Measurements from ENCODE around the gene MT3. TPM values are rescaled to one million over a fixed set of nuclear protein-coding genes. Genes with fewer than 3 reads are reported as not detected.
A peak's percentile ranks its signal among the peaks of the same experiment; 100 is the strongest.

Gene MT3
- total RNA-seq (2014; rRNA removed; shearing (Covaris generic)) = not detected in 2 replicates

GRCh38 chr16:56589141-56590039, at the start of gene MT3:
MT3 (plus strand) TSS chr16:56589528; CDS start chr16:56589591, 63 bp downstream.
- peak; percentile 49 for DNase-seq (ENCODE audit: low read depth)

GRCh38 chr16:56539656-56540055, 49.7 kb upstream of the MT3 start:
- DNase-seq (ENCODE audit: low read depth) = no peak

DNA sequence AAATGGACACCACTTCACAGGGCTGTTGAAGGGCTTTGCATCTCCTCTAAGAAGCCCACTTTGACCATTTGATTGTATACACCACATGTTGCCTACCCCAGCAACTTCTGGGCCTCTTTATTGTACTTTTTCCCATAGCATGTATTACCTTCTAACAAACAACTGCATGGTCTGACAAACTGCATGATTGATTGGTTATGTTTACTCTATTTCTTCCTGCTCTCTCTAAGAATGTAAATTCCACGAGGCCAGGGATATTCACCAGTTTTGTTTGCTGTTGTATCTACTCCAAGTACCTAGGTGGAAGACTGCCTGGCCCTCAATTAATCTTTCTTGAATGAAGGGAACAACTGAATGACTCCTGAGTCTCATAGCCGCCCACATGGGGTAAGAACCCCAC, 47.3 kb upstream of the MT3 start:
- no peak for DNase-seq (ENCODE audit: low read depth)

DNA sequence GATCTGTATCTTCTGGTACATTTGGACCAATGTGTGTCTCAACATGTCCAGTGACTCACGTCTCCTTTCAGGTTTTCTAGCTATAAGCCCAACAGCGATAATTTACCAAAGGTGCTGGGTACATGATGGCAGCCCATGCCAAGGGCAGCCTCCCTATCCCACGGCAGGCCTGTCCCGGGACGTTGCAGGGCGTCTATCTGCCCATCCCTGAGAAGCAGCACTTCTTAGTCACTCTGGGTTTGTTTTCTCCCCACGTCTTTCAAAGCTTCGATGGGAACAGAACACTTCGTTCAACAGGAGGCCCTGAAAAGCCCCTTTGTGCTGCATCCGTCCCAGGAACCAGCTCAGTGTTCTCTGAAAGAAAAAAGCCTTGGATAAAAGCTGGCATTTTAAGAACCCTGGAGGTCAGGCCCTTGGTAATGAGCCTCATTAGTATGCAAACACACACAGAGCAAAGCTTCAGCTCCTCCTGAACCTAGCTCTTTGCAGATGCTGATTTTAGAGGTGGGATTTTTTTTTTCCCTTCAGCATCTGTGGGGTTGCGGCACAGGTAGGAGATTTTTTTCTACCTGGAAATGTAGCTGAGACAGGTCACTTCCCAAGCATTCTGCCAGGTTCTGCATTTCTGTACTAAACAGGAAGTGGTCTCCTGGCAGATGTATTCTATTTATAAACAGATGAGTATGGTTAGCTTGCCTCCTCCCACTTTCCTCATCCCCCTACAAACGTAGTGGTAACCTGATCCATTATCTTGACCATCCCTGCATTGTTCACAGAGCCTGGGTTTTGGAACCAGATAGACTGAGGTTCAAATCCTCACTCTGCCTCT, 42.0 kb upstream of the MT3 start:
- peak; percentile 85 for DNase-seq (ENCODE audit: low read depth)

DNA sequence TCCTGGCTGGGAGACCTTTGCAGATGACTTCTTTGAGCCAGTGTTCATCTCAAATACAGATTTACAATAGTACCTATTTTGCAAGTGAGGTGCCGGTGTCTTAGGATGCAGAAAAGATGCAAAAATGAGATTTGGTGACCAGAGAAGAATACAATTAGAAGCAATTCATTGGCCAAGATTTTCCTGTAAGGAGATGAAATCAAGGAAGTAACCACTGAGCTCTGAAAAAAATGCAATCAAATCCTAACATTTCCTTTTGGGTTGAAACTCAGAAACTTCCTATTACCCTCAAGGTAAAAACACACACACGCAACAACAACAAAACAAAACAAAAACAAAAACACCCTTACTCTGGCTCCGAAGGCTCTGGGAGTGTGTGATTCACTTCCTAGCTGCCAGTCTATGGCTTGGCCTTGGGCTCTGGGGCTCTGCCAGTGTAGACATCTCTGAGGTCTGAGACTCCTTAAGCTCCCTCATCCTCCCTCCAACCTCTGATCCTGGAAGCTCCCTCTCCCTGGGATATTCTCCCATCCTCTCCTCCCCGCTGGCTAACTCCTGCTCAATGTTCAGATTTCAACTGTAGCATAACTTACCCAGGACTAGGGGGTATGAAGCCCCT, 41.3 kb upstream of the MT3 start:
- DNase-seq (ENCODE audit: low read depth) = peak; percentile 52

GRCh38 chr16:56549161-56549560, 40.2 kb upstream of the MT3 start:
- no peak for DNase-seq (ENCODE audit: low read depth)

- peak; percentile 30 for DNase-seq (ENCODE audit: low read depth)
Observed at GRCh38 chr16:56549744-56550385, 39.5 kb upstream of the MT3 start.

DNA sequence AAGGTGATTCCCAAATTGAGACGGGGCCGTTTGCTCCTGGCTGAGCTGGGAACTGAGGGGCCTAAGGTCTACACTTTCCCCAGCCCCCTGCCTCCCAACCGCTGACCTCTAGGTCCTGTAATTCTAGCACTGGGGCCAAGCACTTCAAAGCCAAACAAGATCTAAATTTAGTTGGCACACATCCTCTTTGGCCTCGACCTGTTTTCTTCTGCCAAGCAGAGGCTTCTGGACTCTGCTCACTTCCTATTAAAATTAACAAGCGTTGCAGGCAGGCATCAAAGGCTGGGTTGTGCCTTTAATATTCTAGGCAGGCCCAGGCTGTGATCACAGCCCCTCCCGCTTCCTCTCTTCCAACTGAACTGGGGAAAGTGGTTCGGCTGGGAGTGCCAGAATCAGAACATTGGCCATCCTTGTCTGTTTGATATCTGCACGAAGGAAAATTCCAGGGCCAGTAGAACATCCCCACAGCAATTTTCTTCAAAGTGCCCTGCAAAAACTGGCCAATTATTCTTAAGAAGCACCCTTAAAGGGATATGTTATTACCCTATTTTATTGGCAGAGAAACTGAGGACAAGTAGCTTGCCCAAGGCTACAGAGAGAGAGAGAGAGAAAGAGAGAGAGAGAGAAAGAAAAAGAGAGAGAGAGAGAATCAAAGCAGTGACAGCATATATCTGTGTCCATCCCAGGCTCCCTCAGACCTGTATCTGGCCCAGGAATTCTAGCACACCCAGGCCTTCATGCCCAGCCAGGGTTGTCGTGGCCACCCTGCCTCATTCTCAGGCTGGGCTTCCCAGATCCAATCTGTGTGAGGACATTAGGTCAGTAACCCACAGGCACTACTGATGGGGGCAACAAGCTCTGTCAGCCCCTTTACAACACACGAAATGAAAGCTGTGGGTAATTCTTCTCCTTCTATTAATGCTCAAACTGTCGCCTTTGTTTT, 37.3 kb upstream of the MT3 start:
- DNase-seq (ENCODE audit: low read depth) = peak; percentile 22

DNA sequence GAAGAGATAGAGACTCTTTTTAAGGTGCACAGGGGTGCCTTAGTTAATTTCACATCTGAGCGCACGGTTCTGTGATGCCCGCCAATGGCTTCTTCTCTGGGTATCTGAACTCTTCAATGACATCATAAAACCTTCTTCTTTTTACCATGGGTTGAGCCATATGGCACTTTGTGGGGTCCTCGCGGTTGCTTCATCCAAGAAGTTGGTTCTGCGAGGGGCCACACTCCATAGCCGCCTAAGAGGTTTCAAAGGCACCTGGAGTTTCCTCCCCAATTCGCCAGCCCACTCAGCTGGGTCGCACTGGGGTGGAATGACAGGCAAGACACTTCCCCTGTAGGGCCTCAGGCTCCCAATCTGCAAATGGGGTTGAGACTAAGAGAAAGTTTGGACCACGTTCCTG, 34.9 kb upstream of the MT3 start:
- no peak for DNase-seq (ENCODE audit: low read depth)

GRCh38 chr16:56558024-56558747, 31.1 kb upstream of the MT3 start:
- DNase-seq (ENCODE audit: low read depth) = peak; percentile 97

GRCh38 chr16:56559109-56559508, 30.2 kb upstream of the MT3 start:
- no peak for DNase-seq (ENCODE audit: low read depth)

DNA sequence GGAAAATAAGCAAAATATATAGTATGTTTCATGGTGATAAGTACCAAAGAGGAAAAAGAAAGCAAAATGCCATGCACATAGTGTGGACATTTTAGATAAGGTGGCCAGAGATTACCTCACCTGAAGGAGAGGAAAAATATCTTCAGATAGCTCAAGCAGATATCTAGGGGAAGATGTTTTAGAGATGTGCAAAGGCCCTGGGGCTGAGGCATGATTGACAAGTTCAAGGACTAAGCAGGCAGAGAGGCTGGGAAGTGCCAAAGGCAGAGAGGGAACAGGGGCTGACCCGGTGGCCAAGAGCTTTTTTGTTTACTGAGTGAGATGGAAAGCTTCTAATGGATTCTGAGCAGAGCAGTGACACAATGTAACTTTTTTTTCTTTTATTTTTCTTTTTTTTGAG, 28.9 kb upstream of the MT3 start:
- DNase-seq (ENCODE audit: low read depth) = no peak

GRCh38 chr16:56561126-56561525, 28.2 kb upstream of the MT3 start:
- no peak for DNase-seq (ENCODE audit: low read depth)

- DNase-seq (ENCODE audit: low read depth) = no peak
Observed at GRCh38 chr16:56564793-56565477, 24.4 kb upstream of the MT3 start, which contains the start of gene MT4. MT4 (plus strand) TSS chr16:56565073; CDS start chr16:56565129, 56 bp downstream.

DNA sequence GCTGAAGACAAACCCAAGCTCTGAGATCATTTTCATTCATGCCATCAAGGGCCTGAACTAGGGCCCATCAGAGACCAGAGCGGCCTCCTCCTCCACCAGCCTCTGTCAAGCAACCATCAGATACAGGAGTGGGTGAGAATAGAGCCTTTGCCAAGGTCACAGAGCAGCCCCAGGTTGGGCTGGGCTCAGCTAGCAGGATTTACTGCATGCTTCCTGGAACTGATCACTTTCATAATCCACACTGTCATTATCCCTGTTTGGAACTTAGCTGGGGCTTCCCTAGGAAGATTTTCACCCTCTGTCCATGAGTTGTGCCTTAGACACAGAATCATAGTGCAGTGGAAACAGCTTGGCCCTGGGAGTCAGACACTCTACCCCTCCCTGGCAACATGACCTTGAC, 19.4 kb upstream of the MT3 start:
- DNase-seq (ENCODE audit: low read depth) = no peak

DNA sequence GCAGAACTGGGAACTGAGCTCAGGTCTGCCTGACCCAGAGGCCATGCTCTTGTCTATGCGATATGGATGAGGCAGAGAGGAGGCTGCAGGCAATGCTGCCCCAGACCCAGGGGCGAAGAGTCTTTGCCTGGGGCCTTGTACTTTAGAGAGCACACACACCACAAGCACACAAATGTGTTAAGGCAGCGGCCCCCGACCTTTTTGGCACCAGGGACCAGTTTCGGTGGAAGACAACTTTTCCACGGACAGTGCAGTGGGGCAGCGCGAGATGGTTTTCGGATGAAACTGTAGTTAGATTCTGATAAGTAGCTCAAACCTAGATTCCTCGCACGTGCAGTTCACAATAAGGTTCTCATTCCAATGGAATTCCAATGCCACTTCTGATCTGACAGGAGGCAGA, 17.8 kb upstream of the MT3 start:
- no peak for DNase-seq (ENCODE audit: low read depth)

GRCh38 chr16:56574625-56575024, 14.7 kb upstream of the MT3 start:
- no peak for DNase-seq (ENCODE audit: low read depth)

GRCh38 chr16:56576585-56577299, 12.6 kb upstream of the MT3 start:
- DNase-seq (ENCODE audit: low read depth) = peak; percentile 56

DNA sequence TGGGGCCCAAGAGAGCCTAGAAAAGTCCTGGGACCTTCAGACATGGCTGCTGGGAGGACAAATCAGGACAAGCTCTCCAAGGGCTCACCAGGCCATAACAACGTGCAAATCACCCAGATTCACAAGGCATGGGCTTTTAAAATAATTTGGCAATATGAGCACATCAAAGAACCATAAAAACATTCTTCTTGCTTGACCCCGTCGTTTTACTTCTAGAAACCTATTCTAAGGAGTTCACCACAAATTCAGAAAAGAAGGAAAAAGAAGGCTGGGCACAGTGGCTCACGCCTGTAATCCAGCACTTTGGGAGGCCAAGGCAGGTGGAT, 12.1 kb upstream of the MT3 start:
- no peak for DNase-seq (ENCODE audit: low read depth)

All from M059J (cell line).